Stimulated activated CD4-positive, alpha-beta T cell treated with anti-CD3 and anti-CD28 coated beads, TNF-alpha, amount 100 ng/mL, for 48 hours (primary cell): ENCODE measurements around the gene PPP1R16B.
A peak's percentile ranks its signal among the peaks of the same experiment; 100 is the strongest.

Source experiments
- DNase-seq, 3 donors: peaks; one replicate each; pipeline ENCODE4 v3.0.0-alpha.2; 2020; ENCODE audit warnings: low read depth in 3 of 3

Gene PPP1R16B

GRCh38 chr20:38827770-38828281 lies 22.3 kb downstream of the PPP1R16B start:
- DNase-seq: no peak

- no peak for DNase-seq
Observed at GRCh38 chr20:38828514-38829295, 23.2 kb downstream of the PPP1R16B start.

GRCh38 chr20:38829296-38829875 lies 23.9 kb downstream of the PPP1R16B start:
- DNase-seq: no peak

- no peak for DNase-seq
Observed at GRCh38 chr20:38830356-38830755, 24.9 kb downstream of the PPP1R16B start.

- DNase-seq: no peak
Observed at GRCh38 chr20:38831049-38831691, 25.7 kb downstream of the PPP1R16B start.

- no peak for DNase-seq
Observed at GRCh38 chr20:38831995-38832620, 26.6 kb downstream of the PPP1R16B start.

- peak in 1 of 3 donors; percentile 35 for DNase-seq
Observed at GRCh38 chr20:38833154-38833856, 27.8 kb downstream of the PPP1R16B start.

GRCh38 chr20:38833857-38834164 lies 28.3 kb downstream of the PPP1R16B start:
- DNase-seq: no peak

- DNase-seq: no peak
Observed at GRCh38 chr20:38834868-38835267, 29.4 kb downstream of the PPP1R16B start.

- no peak for DNase-seq
Observed at GRCh38 chr20:38835792-38836191, 30.3 kb downstream of the PPP1R16B start.

GRCh38 chr20:38836991-38837390 lies 31.5 kb downstream of the PPP1R16B start:
- no peak for DNase-seq

- DNase-seq: no peak
Observed at GRCh38 chr20:38838326-38838725, 32.8 kb downstream of the PPP1R16B start.

GRCh38 chr20:38839563-38839962 lies 34.1 kb downstream of the PPP1R16B start:
- DNase-seq: no peak

- peak in 1 of 3 donors; percentile 32 for DNase-seq
Observed at GRCh38 chr20:38840053-38840893, 34.8 kb downstream of the PPP1R16B start.

- no peak for DNase-seq
Observed at GRCh38 chr20:38840894-38841470, 35.5 kb downstream of the PPP1R16B start.

GRCh38 chr20:38841570-38841969 lies 36.1 kb downstream of the PPP1R16B start:
- DNase-seq: no peak

GRCh38 chr20:38842026-38842425 lies 36.5 kb downstream of the PPP1R16B start:
- DNase-seq: no peak

- DNase-seq: peak; percentile 54 to 84 (median 73)
Observed at GRCh38 chr20:38842558-38842981, 37.1 kb downstream of the PPP1R16B start.

- peak in 2 of 3 donors; percentile 31 to 48 for DNase-seq
Observed at GRCh38 chr20:38843346-38843745, 37.8 kb downstream of the PPP1R16B start.

- DNase-seq: no peak
Observed at GRCh38 chr20:38844963-38845362, 39.5 kb downstream of the PPP1R16B start.
